Measurements from ENCODE around the gene PLXNB2.

GRCh38 chr22:50310031-50310722 lies 2.7 kb upstream of the PLXNB2 start:
- no peak for TF ChIP-seq TAF1 (IDR thresholded peaks at IDR 0.05; ENCODE audit: low read depth, low read length)
- TF ChIP-seq POLR2A (IDR thresholded peaks at IDR 0.05; ENCODE audit: low read depth, low read length): no peak
- TF ChIP-seq POLR2AphosphoS5 (IDR thresholded peaks at IDR 0.05; ENCODE audit: low read depth, low read length): no peak
- TF ChIP-seq SPI1 (IDR thresholded peaks at IDR 0.05; ENCODE audit: low read depth, low read length): no peak
- no peak for TF ChIP-seq POU2F2 (IDR thresholded peaks at IDR 0.05; ENCODE audit: low read depth, low read length)
- no peak for TF ChIP-seq PAX5 (IDR thresholded peaks at IDR 0.05; ENCODE audit: insufficient read depth, low read length, severe bottlenecking)

Data from GM12891 (cell line).